Astrocyte of the cerebellum (primary cell): Measurements from ENCODE around the gene MICAL1.

Experiments
- DNase-seq: peaks from one replicate; pipeline ENCODE4 v3.0.0-alpha.2; 2011; ENCODE audit warnings: low read depth
- H3K4me3 ChIP-seq: 2 replicates; pipeline ENCODE4 v1.5.1; 2011; ENCODE audit warnings: mild to moderate bottlenecking, low read depth, low read length, moderate library complexity
- in situ Hi-C: cut with HindIII; loops from 2 replicates; pipeline ENCODE4 v1.10.0; 2017; ENCODE audit warnings: low sequenced_read_pairs
- TF ChIP-seq, protein P1 (sequence below): IDR thresholded peaks from 2 replicates; pipeline ENCODE4 v1.5.1; 2012; ENCODE audit warnings: low read length, low read depth, moderate library complexity, mild to moderate bottlenecking; ENCODE audit errors: missing control alignments

MICAL1 gene

DNA sequence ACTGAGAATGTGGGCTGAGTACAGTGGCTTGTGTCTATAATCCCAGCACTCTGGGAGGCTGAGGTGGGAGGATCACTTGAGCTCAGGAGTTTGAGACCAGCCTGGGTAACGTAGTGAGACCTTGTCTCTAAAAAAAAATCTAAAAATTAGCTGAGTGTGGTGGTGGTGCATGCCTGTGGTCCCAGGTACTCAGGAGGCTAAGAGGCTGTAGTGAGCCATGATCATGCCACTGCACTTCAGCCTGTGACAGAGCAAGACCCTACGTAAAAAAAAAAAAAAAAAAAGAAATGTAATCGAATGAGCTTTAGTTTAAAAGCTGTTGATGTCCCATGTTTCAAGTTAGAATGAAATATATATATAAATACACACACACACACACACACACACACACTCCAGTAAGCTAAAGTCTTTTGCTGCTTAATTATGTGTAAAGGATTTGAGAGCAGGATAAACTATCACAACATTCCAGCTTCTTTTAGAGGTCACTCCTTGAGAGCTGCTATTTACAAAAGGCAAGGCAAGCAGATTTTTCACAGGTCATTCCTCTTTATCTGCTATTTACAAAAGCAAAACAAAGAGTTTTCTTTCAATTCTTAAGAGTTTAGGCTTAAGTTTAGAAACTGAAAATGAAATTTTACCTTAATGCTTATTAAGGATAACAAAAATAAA is 4.7 kb upstream of the MICAL1 start:
- in situ Hi-C loops, result no loop called here
- TF ChIP-seq, protein P1, sequence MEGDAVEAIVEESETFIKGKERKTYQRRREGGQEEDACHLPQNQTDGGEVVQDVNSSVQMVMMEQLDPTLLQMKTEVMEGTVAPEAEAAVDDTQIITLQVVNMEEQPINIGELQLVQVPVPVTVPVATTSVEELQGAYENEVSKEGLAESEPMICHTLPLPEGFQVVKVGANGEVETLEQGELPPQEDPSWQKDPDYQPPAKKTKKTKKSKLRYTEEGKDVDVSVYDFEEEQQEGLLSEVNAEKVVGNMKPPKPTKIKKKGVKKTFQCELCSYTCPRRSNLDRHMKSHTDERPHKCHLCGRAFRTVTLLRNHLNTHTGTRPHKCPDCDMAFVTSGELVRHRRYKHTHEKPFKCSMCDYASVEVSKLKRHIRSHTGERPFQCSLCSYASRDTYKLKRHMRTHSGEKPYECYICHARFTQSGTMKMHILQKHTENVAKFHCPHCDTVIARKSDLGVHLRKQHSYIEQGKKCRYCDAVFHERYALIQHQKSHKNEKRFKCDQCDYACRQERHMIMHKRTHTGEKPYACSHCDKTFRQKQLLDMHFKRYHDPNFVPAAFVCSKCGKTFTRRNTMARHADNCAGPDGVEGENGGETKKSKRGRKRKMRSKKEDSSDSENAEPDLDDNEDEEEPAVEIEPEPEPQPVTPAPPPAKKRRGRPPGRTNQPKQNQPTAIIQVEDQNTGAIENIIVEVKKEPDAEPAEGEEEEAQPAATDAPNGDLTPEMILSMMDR, result no peak
- DNase-seq, result no peak
- no peak overlapping the region for H3K4me3 ChIP-seq

DNA sequence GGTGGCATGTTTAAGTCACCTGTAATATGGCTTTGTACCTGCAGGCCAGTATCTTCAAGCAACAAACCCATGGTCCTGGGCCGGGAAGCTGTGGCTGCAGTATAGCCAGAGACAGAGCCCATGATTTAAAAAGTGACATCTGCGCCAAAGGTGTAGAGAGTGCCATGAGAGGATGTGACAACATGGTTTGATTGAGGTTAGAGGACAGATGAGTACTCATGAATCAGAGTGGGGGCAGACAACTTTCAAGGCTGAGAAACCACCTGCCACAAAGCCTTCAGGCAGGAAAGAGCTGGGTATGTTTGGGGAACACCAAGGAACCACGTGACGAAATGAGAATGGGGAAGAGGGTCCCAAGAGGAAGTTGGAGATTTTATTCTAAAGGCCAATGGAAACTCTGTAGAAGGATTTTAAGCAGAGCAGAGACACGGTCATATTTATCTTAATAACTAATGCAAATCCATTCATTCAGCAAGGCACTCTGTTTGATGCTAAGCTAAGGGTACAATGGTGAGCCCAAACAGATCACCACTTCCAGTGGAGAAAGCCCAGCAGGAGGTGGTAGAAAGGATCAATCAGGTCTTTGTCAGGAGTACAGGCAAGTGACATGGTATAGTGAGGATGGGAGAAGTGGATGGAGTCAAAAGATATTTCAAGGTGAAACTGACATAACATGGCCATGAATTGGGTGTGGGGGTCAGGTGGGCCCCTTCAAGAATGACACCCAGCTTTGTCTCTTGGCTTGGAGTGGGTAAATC is 3.4 kb upstream of the MICAL1 start:
- no peak for DNase-seq
- TF ChIP-seq, protein P1, result no peak
- in situ Hi-C loops, result no loop called here
- H3K4me3 ChIP-seq, result no peak overlapping the region

DNA sequence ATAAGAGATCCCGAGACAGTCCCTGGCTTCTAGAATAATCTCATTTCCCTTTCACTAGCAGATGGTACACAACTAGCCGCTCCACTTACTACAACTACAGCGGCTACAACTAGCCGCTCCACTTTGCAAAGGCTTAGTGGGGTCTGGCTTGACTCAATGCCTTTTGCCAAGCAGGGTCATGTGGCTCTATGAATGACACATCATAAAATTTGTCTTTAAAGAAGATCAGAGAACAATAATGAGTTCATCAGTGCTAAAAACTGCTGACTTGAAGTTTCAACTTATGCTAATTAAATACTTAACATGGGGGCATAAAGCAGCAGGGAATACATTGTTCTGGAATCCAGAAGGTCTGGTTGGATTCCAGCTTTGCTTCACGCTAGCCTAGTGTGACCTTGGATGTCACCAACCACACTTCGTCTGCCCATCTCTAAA is 2.0 kb upstream of the MICAL1 start:
- DNase-seq, result no peak
- H3K4me3 ChIP-seq, result no peak overlapping the region
- in situ Hi-C loops, result no loop called here
- TF ChIP-seq, protein P1, result no peak

DNA sequence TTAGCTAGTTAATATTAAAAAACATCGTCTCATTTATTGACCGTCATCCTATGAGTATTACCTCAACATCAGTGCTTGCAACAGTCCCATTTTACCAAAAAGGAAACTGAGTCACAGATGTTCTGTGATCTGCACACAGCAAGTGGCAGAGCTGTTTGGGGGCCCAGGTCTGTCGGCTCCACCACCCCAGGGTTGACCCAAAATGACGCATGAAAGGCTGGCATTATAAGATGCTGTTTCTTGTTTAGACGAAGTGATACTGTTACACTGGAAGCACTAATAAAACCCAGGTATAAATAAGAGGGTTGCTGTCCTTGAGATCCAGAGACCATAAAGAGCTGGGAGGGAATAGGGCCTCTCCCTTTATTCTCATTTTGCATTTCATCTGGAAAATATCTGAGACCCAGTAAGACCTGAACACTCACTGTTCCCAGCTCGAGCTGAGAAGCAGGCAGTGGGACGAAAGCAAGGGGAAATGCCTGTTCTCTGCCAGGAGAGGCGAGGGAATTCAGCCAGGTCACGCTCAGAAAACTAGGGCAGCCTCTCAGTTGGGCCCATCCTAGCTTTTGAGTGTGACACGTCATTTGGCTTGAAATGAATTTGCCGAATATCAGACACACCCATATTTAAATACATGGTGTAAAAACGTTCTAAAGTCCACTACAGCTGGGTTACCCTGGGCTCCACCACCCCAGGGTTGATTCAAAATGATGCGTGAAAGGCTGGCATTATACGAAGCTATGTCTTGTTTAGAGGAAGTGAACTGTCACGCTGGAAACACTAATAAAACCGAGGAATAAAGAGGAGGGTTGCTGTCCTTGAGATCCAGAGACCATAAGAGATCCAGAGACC is 1.4 kb upstream of the MICAL1 start:
- H3K4me3 ChIP-seq, result peak overlapping the region; percentile 70
- TF ChIP-seq, protein P1, result no peak
- no peak for DNase-seq

DNA sequence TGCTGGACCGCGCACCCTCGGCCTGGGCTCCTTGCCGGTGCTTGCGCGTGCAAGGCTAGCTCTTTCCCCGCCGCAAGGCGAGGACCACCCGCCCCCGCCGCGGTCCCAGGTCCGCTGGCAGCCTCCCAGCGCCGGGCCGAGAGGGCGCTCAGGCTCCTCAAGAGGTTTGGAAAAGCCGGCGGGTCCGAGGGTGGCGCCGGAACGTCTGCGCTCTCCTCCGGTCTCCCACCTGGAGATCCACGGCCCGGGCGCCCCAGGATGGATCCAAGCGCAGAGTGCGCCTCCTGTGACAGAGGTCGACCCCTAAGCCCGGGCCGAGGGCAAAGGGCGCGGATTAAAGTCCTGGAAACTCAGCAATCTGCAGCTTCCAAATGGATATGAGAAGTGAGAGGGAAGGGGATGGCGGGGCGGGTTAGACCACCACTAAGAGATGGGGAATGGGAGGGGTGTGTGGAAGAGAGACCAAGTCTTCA is 575 bp upstream of the MICAL1 start:
- in situ Hi-C loops, result no loop called here
- no peak for DNase-seq
- peak overlapping the region; percentile 70 for H3K4me3 ChIP-seq
- TF ChIP-seq, protein P1, result no peak

More for the DNA sequence above, 1.4 kb upstream of the MICAL1 start:
- in situ Hi-C loops, result no loop called here
